Right lobe of liver (tissue), 6 donors: Measurements from ENCODE around the gene ZFPL1. TPM values are rescaled to one million over a fixed set of nuclear protein-coding genes. Genes with fewer than 3 reads are reported as not detected.

Experiments
- ATAC-seq, 4 donors: fragments of 200-7000 bp; cut with Tn5 transposase; one replicate each; pipeline ENCODE4 v1.9.1; 2020; ENCODE audit warnings: mild to moderate bottlenecking in 4 of 4, moderate library complexity in 4 of 4
- DNase-seq, 3 donors: peaks; one replicate each; pipeline ENCODE4 v3.0.0-alpha.2; 2020
- H3K27ac ChIP-seq, 3 donors: fragments of 200-600 bp; one replicate each; pipeline ENCODE4 v1.8.0; 2022
- H3K27me3 ChIP-seq, 2 donors: fragments of 200-600 bp; one replicate each; pipeline ENCODE4 v1.8.0; 2022
- H3K36me3 ChIP-seq, 4 donors: fragments of 200-600 bp; sonication (generic) in 1 of 4; one replicate each; pipeline versions ENCODE4 v1.5.1 to v1.8.0; 2017 to 2022; ENCODE audit warnings: control low read depth in 1 of 4
- H3K4me1 ChIP-seq, 4 donors: fragments of 200-600 bp; sonication (generic) in 1 of 4; one replicate each; pipeline versions ENCODE4 v1.5.1 to v1.8.0; 2017 to 2022; ENCODE audit warnings: control low read depth in 1 of 4
- H3K4me3 ChIP-seq, 3 donors: fragments of 200-600 bp; one replicate each; pipeline ENCODE4 v1.8.0; 2022
- H3K9me3 ChIP-seq, 4 donors: fragments of 200-600 bp; sonication (generic) in 1 of 4; one replicate each; pipeline versions ENCODE4 v1.5.1 to v1.8.0; 2017 to 2022; ENCODE audit warnings: control low read depth in 1 of 4
- CTCF ChIP-seq, 4 donors: fragments of 200-600 bp in 3 of 4; fragments of 450-650 bp in 1 of 4; IDR thresholded peaks; one replicate each; pipeline versions ENCODE4 v1.5.1 to v1.8.0; 2016 to 2022; ENCODE audit warnings: antibody characterized with exemption in 4 of 4, mild to moderate bottlenecking in 2 of 4
- POLR2A ChIP-seq: fragments of 450-650 bp; IDR thresholded peaks from one replicate; pipeline ENCODE4 v1.6.1; 2017; ENCODE audit warnings: antibody characterized with exemption, mild to moderate bottlenecking
- WGBS: methylation state at CpG from one replicate; pipeline ENCODE4 v1.1.6; 2018; ENCODE audit warnings: low coverage, low lambda C conversion rate; ENCODE audit not compliant: insufficient coverage; ENCODE audit errors: missing lambda C conversion rate; 5-methylcytosine and 5-hydroxymethylcytosine counted together
- intact Hi-C, 2 donors: fragments of 100-400 bp; cut with DNase I; formaldehyde crosslinking; loops; one replicate each; pipeline versions ENCODE4 v1.11.2 to v1.14.1; 2022
- total RNA-seq, 6 experiments: library from RNA; depleted of rRNA in 2 of 6; stranded (reverse); fragments of >200 nt in 2 of 6; fragmentation: NEBNext Ultra II Directional in 3 of 6; extraction: Animal tissue kit (Norgen Biotek cat#: 25700) in 3 of 6; gene quantifications; one replicate each; pipeline versions ENCODE4 v1.1.0 to v1.2.4, GENCODE V29; 2016 to 2023
- donor health status: DM: no; HTN: yes; CAD: no.
- donor health status: DM: no; HTN: no; CAD: no.
- donor health status: DM: no; HTN: no; CAD: no.
- donor health status: DM: no; HTN: yes; CAD: no.
- donor health status: DM: no; HTN: yes; CAD: no.

ZFPL1 gene
- total RNA-seq, 6 experiments from 2014 or later: 15.4 to 22.4 (median 18.0) TPM

GRCh38 chr11:65067446-65067845, 16.6 kb upstream of the ZFPL1 start:
- no peaks in the 10 kb centered on the region for H3K9me3 ChIP-seq
- H3K27me3 ChIP-seq: no peaks in the 10 kb centered on the region
- DNase-seq: no peak
- no peak for TF ChIP-seq POLR2A
- no peak for TF ChIP-seq CTCF (IDR thresholded peaks at IDR 0.05)
- H3K27ac ChIP-seq: no peak overlapping the region
- no peak for ATAC-seq
- intact Hi-C loops: no loop called here
- no peaks in the 10 kb centered on the region for H3K36me3 ChIP-seq
- no peaks in the 10 kb centered on the region for H3K4me1 ChIP-seq
- WGBS: 79% methylated on average over 6 of the region's 10 CpGs
- H3K4me3 ChIP-seq: no peak overlapping the region

GRCh38 chr11:65069217-65069616, 14.8 kb upstream of the ZFPL1 start:
- TF ChIP-seq CTCF (IDR thresholded peaks at IDR 0.05) (no peak), POLR2A (no peak)
- H3K36me3 ChIP-seq: no peaks in the 10 kb centered on the region
- H3K4me3 ChIP-seq: no peak overlapping the region
- H3K4me1 ChIP-seq: no peaks in the 10 kb centered on the region
- DNase-seq: no peak
- H3K27me3 ChIP-seq: no peaks in the 10 kb centered on the region
- intact Hi-C loops: no loop called here
- no peak for ATAC-seq
- H3K27ac ChIP-seq: no peak overlapping the region
- no peaks in the 10 kb centered on the region for H3K9me3 ChIP-seq
- WGBS: 28% methylated on average over 8 of the region's 9 CpGs

GRCh38 chr11:65071907-65072630, 12.0 kb upstream of the ZFPL1 start:
- Histone ChIP-seq H3K27ac (no peak overlapping the region), H3K9me3 (no peaks in the 10 kb centered on the region), H3K27me3 (no peaks in the 10 kb centered on the region), H3K4me1 (no peaks in the 10 kb centered on the region), H3K4me3 (no peak overlapping the region), H3K36me3 (no peaks in the 10 kb centered on the region)
- ATAC-seq (no peak), DNase-seq (no peak)
- 61% methylated on average over 2 of the region's 4 CpGs for WGBS
- TF ChIP-seq POLR2A (no peak), CTCF (IDR thresholded peaks at IDR 0.05) (no peak)
- intact Hi-C loops: no loop called here

- Histone ChIP-seq H3K4me3 (no peak overlapping the region), H3K27me3 (no peaks in the 10 kb centered on the region), H3K27ac (no peak overlapping the region), H3K9me3 (no peaks in the 10 kb centered on the region), H3K36me3 (no peaks in the 10 kb centered on the region), H3K4me1 (no peaks in the 10 kb centered on the region)
- no CpG with 5 or more reads among the region's 1 CpG for WGBS
- no peak for ATAC-seq
- no peak for TF ChIP-seq POLR2A
- TF ChIP-seq CTCF (IDR thresholded peaks at IDR 0.05): no peak
- DNase-seq: no peak
- intact Hi-C loops: no loop called here
These were observed 11.4 kb upstream of the ZFPL1 start for GRCh38 chr11:65072631-65072966.
